Stimulated activated CD8-positive, alpha-beta memory T cell treated with anti-CD3 and anti-CD28 coated beads, Interleukin-12 subunit alpha, Interleukin-12 subunit beta, amount 100 ng/mL, for 1 hour (primary cell): ENCODE results near the gene EPN2.

ENCODE experiments used
- DNase-seq: peaks from one replicate; pipeline ENCODE4 v3.0.0-alpha.2; 2020; ENCODE audit warnings: low read depth

Gene EPN2

DNA sequence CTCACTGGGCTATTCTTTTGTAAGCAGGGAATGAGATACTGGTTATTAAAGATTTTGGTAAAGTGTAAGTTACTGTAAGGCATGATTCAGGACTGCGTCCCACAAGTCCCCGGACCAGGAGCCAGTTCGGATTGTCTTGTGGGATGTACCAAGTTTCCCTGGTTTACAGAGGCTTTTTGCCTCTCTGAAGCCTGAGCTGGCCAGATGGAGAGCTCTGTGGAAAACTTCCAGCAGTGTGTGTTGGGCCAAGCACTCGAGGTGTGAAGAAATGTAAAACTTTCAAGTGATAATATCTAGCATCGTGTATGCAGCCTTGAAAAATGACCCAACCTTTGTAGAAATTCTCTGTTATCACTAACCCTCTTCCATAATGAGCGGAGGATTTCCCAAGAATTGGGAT lies 2.4 kb downstream of the EPN2 start:
- DNase-seq: no peak

DNA sequence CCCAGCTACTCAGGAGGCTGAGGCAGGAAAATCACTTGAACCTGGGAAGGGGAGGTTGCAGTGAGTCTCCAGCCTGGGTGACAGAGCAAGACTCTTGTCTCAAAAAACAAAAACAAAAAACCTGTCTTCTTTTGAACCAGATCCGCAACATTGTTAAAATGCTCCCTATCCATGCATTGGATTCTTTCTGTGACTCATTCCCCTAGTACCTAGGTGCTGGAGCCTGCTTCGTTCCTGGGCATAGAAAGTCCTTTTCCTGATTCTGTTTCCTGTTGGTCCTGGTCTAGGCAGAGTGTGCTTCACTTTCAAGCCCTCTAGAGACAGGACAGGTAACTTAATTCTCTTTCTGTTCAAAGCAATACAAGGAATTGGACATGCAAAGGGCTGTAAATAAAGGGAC lies 5.2 kb downstream of the EPN2 start:
- no peak for DNase-seq

DNA sequence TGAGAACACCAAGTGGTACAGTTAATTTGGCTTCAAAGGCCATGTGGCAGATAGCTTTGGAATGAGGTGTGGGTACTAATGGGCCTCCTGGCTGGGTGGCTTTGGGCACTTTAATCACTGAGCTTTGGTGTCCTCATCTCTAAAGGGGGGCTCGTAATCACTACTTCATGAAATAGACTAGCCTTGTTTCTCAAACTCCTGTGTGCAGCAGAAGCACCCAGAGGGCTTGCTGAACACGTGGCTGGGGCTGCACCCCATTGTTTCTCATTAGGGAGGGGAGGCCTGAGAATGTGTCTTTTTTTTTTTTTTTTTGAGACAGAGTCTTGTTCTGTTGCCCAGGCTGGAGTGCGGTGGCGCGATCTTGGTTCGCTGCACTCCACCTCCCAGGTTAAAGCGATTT lies 5.8 kb downstream of the EPN2 start:
- no peak for DNase-seq

DNA sequence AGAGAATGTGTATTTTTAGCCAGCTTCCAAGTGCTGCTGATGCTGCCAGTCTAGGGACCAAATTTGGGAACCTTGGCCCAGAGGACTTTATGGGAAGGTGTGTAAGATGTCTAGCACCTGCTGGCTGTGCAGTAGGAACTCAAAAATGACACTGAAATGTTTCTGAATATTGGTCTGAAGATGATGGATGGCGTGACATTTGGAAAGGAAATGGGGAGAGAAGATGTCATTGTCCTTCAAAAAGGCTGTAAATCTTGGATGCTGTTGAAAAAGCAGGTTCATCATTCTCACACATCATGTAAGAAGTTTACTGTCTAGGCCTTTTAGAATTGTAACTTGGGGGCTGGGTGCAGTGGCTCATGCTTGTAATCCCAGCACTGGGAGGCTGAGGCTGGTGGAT lies 6.7 kb downstream of the EPN2 start:
- DNase-seq: no peak

DNA sequence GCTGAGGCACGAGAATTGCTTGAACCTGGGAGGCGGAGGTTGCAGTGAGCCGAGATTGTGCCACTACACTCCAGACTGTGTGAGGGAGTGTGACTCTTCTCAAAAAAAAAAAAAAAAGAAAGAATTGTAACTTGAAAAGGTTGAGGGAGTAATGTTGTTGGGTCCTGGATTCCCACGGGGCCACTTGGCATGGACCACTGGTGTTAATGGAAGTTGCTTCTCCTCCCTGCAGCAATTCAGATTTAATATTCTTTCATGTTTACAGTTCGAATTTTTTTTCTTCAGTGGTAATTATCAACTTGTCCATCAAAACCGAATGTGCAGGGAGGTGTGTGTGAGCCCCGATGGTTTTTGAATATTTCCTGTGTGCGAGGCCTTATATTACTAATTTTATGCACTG lies 7.2 kb downstream of the EPN2 start:
- no peak for DNase-seq

DNA sequence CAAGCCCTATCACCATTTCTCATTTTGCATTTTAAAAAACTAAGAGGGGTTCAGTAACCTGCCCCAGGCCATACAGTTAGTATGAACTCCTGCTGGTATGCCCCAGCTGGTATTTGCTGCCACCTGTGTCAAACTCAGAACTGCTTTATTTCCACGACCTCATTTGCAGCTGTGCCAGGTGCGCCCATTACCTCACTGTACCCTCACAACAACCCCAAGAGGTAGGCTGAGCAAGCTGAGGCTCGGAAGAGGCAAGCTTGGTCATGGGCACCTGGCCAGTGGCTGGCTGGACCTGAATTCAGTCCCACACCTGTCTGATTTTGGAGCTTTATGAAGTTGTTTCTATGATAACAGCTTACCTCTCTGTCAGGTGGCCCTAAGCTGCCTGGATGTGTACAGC lies 7.6 kb downstream of the EPN2 start:
- DNase-seq: no peak

DNA sequence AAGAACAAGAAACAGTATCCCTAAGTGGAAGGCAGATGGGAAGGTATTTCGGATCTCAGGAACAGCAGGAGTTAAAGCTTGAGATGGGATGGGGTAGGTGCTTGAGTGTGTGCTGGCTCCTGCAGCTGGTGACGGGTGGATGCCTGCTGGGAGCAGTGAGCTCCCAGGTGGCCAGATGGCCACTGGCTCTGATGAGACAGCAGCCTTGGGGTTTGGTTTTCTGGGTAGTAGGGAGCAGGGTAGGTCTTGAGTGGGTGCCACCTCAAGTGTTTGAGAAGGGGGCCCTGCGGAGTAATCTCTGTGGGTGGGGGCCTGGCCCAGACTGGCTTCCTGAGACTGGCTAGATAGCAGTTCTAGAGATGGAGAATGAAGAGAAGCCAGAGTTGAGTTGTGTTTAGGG lies 10.3 kb downstream of the EPN2 start:
- DNase-seq: no peak

DNA sequence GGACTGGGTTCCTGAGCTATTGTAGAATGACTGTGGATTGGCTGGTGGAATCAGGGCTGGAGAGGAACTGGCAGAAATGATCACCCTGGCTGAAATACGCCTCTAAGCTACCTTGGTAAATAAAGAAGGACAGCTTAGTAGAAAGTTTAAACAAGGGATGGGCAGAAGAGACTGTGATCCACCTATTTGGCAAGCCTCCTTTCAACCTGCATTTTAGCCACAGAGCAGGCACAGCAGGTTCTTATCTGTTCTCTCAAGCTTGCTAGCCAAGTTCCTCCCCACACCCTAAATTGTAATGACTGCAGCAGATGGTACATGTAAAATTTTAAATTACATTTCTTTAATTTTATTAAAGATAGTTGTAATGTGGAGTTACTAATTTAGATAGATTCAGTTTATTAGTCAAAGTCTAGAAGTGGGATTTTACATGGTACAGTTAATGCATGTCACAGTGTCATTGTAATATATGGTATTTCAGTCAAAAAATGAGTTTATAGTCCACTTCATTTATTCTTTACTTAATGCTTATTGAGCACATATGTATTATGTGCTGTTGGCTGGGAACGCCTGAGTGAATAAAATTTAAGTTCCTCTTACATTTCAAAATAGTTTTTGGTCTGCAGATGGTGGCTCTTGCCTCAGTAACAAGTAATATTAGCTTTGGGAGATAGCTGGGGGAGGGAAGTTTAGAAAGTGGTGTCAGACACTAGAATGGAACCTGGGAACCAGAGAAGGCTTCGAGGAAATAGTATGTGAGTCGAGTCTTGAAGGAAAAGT lies 11.2 kb downstream of the EPN2 start:
- DNase-seq: no peak

DNA sequence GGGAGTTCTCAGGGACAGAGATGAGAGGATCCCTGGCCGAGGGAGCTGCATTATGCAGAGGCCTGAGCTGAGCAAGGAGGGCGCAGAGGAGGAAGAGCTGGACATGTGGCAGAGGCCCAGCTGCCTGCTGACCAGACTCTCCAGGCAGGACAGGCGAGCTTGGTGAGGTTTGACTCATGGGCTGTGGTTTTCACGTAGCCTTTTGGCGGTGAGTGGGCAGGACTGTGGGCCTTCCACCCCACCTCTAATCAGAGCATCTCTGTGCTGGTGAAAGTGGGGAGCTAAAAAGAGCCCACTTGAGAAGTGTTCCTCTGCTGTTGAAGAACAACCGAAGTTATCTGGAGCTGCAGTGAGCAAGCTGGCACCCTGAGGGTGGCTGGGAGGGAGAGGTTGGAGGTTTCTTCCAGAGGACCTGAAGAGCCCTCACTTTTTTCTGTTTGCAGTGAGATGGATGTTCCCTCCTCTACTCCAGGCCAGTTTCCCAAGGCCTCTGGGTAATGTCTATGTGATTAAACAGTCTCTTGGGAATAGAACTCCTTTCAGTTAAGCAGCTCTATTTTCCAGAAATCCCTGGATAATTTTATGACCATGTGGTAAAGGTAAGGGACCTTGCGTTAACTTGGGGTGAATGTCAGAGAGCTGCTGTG lies 11.9 kb downstream of the EPN2 start:
- DNase-seq: no peak

DNA sequence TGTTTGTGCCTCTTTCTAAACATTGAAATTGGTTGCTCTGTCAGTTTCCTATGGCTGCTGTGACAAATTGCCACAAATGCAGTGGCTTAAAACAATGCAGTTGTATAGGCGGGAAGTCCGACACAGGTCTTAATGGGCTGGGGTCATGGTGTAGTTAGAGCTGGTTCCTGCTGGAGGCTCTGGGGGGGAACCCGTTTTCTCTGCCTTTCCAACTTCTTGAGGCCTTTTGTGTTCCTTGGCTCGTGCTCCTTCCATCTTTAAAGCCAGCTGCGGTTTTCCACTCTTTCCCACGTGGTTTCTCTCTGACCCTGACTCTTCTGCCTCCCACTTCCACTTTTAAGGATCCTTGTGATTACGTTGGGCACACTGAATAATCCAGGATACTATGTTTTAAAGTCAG lies 12.5 kb downstream of the EPN2 start:
- no peak for DNase-seq

DNA sequence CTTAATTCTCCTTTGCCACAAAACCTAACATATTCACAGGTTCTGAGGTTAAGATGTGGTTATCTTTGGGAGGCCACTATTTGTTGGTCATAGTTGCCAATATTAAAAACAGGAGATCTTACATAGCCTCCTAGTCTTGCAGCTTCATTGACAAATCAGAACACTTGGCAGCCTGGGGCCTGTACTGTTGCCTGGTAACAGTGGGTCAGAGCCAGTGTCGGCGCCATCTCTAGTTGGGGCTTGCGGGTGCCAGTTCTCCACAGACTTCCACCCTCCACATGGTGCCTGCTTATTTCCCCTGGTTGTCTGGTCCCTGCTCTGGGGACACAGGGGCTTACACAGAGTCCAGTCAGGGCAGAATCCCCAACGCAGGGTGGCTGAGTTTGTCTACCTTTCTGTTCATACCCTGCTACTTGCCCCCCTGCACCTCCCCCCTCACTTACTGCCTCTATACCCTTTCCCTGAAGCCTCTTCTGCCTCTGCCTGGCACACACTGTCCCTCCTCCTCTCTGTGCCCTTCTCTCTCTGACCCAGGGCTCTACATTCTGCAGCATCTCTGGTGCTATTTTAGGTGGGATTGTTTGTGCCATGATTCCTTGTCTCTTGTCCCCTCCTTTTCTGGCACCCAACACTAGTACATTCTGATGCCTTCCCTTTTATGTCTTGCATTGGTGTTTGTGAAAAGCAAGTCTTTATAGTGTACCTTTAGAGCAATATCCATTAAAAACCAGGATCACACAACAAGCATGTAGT lies 13.4 kb downstream of the EPN2 start:
- no peak for DNase-seq

DNA sequence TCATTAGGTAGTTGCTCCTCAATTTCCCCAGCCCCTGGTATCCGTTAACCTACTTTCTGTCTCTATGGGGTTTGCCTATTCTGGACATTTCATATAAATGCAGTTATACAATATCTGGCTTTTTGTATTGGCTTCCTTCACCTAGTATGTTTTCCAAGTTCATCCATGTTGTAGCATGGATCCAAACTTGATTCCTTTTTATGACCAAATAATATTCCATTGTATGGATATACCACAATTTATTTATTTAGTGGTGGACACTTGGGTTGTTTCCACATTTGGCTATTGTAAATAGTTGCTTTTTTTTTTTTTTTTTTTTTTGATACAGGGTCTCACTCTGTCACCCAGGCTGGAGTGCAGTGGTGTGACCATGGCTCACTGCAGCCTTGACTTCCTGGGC lies 15.9 kb downstream of the EPN2 start:
- DNase-seq: no peak

DNA sequence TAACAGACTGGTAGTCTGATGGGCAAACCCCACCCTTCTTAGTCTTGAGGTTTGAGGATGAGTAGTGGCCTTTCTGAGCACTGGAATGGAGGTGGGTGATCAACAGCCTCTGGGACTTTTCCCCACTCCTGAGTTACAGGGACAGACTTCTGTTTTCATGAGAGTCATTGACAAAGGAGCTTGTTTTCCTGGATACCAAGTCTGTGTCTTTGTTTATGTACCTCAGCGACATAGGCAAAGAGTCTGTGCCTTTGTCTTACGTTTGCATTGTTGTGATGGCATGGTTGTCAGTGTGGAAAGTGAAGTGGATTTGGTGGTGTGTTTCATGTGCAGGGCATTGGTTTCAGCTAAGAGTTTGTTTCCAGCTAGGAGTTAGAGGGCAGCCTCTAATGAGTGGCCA lies 17.5 kb downstream of the EPN2 start:
- DNase-seq: no peak

DNA sequence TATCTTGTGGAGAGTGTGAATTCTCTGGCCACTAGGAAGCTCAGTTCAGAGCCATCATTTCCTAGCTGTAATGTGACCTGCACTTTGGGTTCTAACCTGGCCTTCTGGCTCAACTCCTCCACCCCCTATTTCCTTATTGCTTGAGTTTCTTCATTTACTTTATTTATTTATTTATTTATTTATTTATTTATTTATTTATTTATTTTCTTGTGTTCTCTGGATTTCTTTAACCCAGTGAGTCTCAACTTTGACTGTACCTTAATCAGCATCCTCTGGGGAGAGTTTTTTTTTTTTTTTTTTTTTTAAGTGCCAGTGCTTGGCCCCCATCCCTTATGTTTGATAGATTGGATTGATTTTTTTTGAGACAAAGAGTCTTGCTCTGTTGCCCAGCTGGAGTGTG lies 18.1 kb downstream of the EPN2 start:
- no peak for DNase-seq

DNA sequence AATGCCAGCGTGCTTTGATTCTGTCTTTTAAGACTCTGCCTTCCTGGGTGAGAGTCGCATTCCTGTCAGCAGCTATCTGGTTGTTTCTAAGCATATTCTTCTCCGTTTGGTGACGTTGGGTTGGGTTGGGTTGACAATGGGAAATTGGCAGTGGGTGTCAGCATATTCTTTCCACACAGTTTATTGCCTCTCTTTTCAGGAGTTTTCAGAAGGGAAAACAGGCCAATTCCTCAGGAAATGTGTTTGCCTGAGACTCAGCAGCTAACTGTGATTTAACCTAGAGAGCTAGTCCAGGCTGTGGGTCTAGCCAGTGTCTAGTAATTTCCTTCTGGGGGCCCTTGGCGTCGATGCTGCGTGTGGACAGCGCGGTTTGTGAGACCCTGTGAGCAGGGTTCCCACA lies 21.2 kb downstream of the EPN2 start:
- DNase-seq: no peak

DNA sequence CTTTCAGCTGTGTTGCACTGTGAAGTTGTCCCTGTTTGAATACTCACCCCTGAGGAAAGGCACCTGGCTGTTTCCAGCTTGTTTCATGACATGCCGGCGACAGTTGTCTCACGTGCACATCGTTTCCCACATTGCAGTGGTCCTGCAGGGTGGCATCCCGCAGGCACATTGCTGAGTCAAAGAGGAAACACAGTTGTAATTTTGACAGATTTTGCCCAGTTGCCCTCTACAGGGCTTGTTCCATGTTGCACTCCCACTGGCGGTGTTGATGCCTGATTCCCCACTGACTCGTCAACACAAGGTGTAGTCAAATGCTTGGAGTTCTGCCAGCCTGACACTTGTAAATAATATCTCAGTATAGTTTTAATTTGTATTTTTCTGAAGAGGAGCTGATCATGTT lies 23.8 kb downstream of the EPN2 start:
- no peak for DNase-seq

DNA sequence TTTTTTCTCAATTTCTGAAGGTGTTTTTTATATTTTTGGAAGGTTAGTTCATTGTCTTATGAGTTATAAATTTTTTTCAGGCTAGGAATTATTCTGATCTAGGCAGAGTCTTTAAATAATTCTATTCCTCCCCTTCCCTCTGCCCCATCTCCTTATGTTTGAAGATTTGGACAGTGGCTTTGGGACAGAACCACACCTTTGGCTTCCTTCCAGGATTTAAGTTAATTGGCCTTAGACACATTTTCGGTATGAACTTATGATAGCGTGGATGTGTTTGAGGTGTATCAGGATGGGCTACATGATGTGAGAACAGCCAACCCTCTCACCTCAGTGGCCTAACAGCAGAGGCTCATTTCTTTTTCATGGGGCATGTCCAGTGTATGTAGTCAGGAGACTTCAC lies 24.3 kb downstream of the EPN2 start:
- DNase-seq: no peak

DNA sequence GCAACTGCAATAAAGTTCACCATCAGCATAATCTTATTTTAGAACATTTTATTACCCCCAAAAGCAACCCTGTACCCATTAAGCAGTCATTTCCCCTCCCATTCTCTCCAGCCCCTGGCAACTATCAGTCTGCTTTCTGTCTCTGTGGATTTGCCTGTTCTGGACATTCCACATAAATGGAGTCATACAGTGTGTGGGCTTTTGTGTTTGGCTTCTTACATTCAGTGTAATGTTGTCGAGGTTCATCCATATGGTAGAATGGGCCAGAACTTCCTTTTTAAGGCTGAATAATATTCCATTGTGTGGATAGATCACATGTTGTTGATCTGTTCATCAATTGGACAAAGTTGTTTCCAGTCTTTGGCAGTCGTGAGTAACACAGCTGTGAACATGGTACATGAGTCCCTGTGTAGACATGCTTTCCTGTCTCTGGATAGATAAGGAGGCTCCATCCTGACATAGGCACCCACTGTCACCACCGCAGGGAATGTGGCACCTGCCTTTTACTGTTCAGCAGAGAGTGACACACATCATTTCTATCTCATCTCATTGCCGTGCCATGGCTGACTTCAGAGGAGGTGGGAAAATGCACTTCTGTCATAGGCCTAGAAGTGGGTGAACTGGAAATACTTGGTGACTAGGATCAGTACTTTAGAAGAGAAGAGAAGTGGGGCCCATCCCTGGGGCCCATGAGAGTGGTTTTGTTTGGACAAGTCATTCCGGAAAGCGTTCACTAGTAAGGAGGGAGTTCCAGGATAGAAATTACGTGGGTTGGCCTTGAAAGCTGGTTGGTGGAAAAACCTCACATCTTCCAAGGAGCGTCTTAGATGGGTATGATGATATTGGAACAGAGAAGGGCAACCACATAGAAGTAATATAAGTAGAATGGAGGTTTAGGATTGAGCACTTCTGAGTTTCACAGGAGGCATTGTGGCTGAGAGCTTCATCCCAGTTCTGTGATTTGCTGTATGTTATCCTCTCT lies 25.8 kb downstream of the EPN2 start:
- DNase-seq: no peak

DNA sequence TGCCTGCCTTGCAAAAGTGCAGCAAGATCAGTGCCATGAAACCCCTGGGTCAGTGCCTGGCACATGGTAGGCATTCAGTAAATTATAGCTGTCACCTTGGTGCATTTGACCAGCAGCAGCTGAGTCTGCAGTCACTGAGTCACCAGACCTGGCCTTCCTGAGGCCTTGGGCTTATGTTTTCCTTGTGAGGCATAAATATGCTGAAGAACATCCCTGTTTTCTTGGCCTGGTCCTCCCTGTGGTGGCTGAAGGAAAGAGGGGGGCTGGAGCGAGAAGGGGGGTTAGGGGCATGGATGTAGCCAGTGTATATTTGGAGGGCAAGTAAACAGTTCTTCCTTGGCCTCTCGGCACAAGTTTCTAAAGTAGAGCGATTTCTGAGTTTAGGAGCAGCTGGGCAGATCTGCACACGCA lies 26.5 kb downstream of the EPN2 start:
- no peak for DNase-seq

DNA sequence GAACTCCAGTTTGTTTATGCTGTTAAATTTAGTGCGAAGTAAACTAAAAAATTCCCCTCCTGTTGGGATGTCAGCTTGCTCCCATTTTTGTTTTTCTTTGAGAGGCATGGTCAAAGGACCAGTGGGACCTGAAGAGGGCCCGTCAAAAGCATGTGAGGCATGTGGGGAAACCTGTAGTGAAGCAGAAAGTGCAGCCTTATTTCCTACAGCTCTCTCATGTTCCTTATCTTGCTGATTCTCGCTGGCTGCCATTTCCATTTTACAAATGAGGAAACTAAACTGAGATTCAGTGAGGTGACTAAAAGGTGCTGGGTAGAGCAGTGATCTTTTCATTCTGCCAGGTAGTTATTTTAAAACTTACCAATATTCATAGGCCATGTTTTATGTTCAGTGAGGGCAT lies 27.1 kb downstream of the EPN2 start:
- DNase-seq: no peak

DNA sequence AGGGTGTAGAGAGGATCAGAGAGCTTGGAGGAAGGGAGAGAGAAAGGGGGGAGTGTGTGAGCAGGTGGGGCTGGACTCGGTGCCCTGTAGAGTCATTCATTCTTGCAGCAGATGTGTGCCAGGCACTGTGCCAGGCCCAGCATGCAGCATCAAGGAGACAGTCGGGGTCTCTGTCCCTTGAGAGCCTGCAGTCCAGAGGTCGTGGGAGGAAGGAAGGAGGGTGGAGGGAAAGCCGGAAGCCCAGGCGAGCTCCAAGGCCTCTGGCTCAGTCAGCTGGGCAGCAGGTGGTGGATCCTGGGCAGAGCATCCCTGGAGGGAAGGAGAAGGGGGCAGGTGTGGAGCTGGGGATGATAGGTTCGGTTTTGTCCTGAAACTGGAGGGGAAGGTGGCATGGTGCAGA lies 27.5 kb downstream of the EPN2 start:
- DNase-seq: no peak

DNA sequence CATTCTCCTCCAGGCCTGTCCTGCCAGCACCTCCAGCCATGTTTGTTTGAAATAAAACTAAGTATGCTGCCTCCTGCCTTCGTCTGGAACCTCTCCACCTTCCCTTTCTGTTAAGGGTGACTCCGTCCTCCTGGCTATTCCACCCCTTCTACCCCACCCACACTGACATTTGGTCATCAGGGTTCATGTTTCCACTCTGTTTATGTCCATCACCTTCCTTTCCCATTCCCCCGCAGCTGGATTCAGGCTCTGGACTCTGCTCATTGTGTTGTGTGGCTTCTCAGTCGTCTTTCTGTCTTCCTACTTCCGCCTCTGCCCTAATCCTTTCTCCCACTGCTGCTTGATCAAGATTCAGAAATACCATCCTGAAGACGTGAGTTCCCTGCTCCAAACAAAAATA lies 28.6 kb downstream of the EPN2 start:
- DNase-seq: no peak
